Adrenal gland (tissue), 12 donors: ENCODE measurements around the gene KIAA1328. TPM values are rescaled to one million over a fixed set of nuclear protein-coding genes. Genes with fewer than 3 reads are reported as not detected.

ENCODE experiments used
- DNase-seq, 7 donors: peaks; one replicate each; pipeline ENCODE4 v3.0.0-alpha.2; 2019 to 2020
- H3K27ac ChIP-seq, 5 donors: fragments of 200-600 bp; sonication (generic) in 4 of 5; 1 replicate in 3 of 5; 2 replicates in 2 of 5; pipeline versions ENCODE4 v1.5.1 to v1.8.0; 2016 to 2020; ENCODE audit warnings: mild to moderate bottlenecking in 1 of 5
- H3K27me3 ChIP-seq: fragments of 200-600 bp; 2 replicates; pipeline ENCODE4 v1.8.0; 2021
- H3K36me3 ChIP-seq, 2 donors: fragments of 200-600 bp; replicated peaks in 1 of 2; 1 replicate in 1 of 2; 2 replicates in 1 of 2; pipeline versions ENCODE4 v1.5.1 to v1.8.0; 2018 to 2022
- H3K4me1 ChIP-seq, 2 donors: fragments of 200-600 bp; replicated peaks in 1 of 2; 1 replicate in 1 of 2; 2 replicates in 1 of 2; pipeline versions ENCODE4 v1.5.1 to v1.8.0; 2018 to 2021
- H3K4me3 ChIP-seq, 4 donors: fragments of 200-600 bp; sonication (generic) in 3 of 4; one replicate each; pipeline ENCODE4 v1.5.1; 2016 to 2018
- H3K9me3 ChIP-seq, 3 donors: fragments of 200-600 bp; sonication (generic) in 1 of 3; replicated peaks in 1 of 3; 1 replicate in 2 of 3; 2 replicates in 1 of 3; pipeline versions ENCODE4 v1.5.1 to v1.8.0; 2016 to 2021
- POLR2A ChIP-seq, 2 donors: fragments of 450-650 bp; IDR thresholded peaks; one replicate each; pipeline ENCODE4 v1.6.1; 2017; ENCODE audit warnings: antibody characterized with exemption in 2 of 2, mild to moderate bottlenecking in 2 of 2, moderate library complexity in 1 of 2
- WGBS, 4 donors: extraction: QIAGEN DNeasy Blood & Tissue Kit in 2 of 4; methylation state at CpG; one replicate each; pipeline versions ENCODE4 v1.1.5 to v1.1.7; 2013 to 2017; 5-methylcytosine and 5-hydroxymethylcytosine counted together
- intact Hi-C, 2 donors: fragments of 100-400 bp; cut with DNase I; formaldehyde crosslinking; loops; one replicate each; pipeline versions ENCODE4 v1.14.1 to v1.15.0; 2022 to 2023
- polyA plus RNA-seq, 3 donors: library from polyadenylated mRNA; stranded (reverse); fragments of 200-250 nt in 2 of 3; fragments of 350-450 nt in 1 of 3; fragmentation: Illumina TruSeq in 1 of 3; extraction: RNeasy Lipid Tissue Mini Kit (QIAGEN cat#74804) in 1 of 3; gene quantifications; one replicate each; pipeline ENCODE4 v1.2.3, GENCODE V29; 2013 to 2014
- total RNA-seq, 9 donors: library from RNA; depleted of rRNA in 4 of 9; stranded (reverse); fragments of >200 nt in 4 of 9; fragments of 120-200 nt in 1 of 9; fragmentation: NEBNext Ultra II Directional in 1 of 9; extraction: Animal tissue kit (Norgen Biotek cat#: 25700) in 1 of 9; gene quantifications; one replicate each; pipeline versions ENCODE4 v1.1.0 to v1.2.4, GENCODE V29; 2013 to 2023
- TF ChIP-seq, protein P1 (sequence below), 6 experiments: fragments of 450-650 bp in 4 of 6; fragments of 200-600 bp in 2 of 6; sonication (generic) in 1 of 6; IDR thresholded peaks; 1 replicate in 5 of 6; 2 replicates in 1 of 6; pipeline versions ENCODE4 v1.5.1 to v1.8.0; 2016 to 2021; ENCODE audit warnings: antibody characterized with exemption in 6 of 6, mild to moderate bottlenecking in 2 of 6, moderate library complexity in 1 of 6
- donor health status: healthy with polysubstance abuse.
- donor health status: Bipolar disorder and iron deficiency.
- donor health status: DM: yes; HTN: yes; CAD: no.
- donor health status: DM: no; HTN: no; CAD: no.
- donor health status: DM: no; HTN: no; CAD: no.
- donor health status: DM: yes; HTN: yes; CAD: no.

The KIAA1328 gene
- total and polyA plus RNA-seq, 12 donors = 2.5 to 20.5 (median 7.2) TPM

DNA sequence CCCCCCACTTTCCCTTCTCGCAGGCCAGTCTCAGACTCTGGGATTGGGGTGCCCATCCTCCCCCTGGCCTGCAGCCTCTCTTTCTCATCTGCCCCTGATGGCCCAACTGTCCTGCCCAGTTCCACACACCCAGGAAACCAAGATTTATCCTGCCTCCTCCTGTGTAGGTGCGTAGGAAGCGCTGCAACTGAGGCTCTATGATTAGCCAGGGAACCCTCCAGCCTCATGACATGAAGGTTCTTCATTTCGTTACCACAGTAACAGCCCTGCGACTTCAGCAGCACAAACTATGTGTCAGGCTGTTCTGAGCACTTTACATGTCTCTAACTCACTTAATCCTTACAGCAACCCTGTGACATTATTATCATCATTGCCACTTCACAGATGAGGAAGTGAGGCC lies 430.8 kb downstream of the KIAA1328 start:
- Histone ChIP-seq H3K27ac (no peak overlapping the region), H3K27me3 (no peaks in the 10 kb centered on the region), H3K9me3 (no peaks in the 10 kb centered on the region), H3K4me3 (no peak overlapping the region), H3K36me3 (no peaks in the 10 kb centered on the region), H3K4me1 (no peaks in the 10 kb centered on the region)
- TF ChIP-seq, protein P1, sequence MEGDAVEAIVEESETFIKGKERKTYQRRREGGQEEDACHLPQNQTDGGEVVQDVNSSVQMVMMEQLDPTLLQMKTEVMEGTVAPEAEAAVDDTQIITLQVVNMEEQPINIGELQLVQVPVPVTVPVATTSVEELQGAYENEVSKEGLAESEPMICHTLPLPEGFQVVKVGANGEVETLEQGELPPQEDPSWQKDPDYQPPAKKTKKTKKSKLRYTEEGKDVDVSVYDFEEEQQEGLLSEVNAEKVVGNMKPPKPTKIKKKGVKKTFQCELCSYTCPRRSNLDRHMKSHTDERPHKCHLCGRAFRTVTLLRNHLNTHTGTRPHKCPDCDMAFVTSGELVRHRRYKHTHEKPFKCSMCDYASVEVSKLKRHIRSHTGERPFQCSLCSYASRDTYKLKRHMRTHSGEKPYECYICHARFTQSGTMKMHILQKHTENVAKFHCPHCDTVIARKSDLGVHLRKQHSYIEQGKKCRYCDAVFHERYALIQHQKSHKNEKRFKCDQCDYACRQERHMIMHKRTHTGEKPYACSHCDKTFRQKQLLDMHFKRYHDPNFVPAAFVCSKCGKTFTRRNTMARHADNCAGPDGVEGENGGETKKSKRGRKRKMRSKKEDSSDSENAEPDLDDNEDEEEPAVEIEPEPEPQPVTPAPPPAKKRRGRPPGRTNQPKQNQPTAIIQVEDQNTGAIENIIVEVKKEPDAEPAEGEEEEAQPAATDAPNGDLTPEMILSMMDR (IDR thresholded peaks at IDR 0.05) = no peak
- no peak for TF ChIP-seq POLR2A (IDR thresholded peaks at IDR 0.05)
- intact Hi-C loops = no loop called here
- WGBS, 4 donors = 77 to 85% (median 80%) methylated on average over 5 of the region's 5 CpGs
- no peak for DNase-seq

DNA sequence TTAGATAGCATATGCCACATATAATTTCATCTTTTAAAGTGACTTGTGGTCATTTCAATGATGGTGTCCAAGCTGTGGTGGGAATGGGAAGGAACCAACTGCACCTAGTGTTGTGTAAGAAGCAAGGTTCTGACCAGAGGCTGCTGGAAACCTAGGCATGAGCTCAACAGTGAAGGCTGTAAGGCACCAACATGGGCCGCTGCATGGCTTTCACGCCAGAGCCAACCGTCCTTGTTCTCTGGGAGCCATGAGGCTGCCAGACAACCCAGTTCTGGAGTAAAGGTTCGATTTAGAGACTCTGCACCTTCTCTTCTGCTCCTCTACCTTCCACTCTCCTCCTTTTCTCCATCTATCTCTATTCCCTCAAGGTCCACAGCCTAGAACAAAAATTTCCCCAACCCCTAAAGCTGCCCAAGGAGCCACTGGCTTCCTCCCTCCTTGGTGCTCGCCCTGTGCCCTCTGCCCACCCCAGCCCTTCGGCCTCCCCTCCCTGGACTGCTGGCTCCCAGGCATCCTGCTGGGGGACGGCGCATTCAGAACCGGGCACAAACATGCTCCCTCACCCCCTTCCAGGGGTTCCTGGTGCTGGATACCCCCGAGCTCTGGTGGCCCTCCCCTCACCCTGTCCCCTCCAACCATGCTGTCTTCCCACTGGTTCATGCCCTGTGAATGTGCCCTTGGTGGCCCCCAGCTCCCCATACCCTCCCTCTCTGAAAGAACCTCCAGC lies 431.6 kb downstream of the KIAA1328 start:
- TF ChIP-seq, protein P1 (IDR thresholded peaks at IDR 0.05) = no peak
- TF ChIP-seq POLR2A (IDR thresholded peaks at IDR 0.05) = no peak
- Histone ChIP-seq H3K27me3 (no peaks in the 10 kb centered on the region), H3K4me1 (no peaks in the 10 kb centered on the region), H3K27ac (no peak overlapping the region), H3K36me3 (no peaks in the 10 kb centered on the region), H3K9me3 (no peaks in the 10 kb centered on the region), H3K4me3 (no peak overlapping the region)
- WGBS, 4 donors = 73 to 84% (median 78%) methylated on average over 8 to 10 of the region's 10 CpGs
- intact Hi-C loops = no loop called here
- DNase-seq = no peak

DNA sequence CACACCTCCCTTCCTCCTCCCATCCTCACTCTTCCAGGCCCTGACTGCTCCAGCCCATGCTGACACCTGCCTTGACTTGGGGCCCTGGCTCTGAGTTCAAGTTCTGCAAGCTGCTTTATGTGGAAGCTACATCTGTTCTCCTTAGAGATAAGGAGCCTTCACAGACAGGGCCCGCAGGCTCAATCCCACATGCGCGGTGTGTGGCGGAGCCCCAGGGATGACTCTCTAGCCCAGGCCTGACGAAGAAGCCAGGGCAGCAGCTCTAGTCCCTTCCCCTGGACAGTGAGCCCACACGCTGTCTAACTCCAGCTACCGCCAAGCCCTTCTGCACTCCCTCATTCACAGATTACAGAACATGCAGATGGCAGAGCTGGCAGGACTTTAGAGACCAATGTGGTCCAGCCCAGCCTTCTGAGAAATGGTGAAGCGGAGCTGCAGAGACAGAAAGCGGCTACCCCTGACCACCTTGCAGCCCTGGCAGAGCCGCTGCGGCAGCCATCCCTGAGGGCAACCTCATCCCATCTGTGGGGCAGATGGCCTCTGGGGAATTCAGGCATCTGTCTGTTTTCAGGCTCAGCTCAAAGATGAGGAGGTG lies 432.4 kb downstream of the KIAA1328 start:
- Histone ChIP-seq H3K36me3 (no peaks in the 10 kb centered on the region), H3K27ac (no peak overlapping the region), H3K27me3 (no peaks in the 10 kb centered on the region), H3K9me3 (no peaks in the 10 kb centered on the region), H3K4me3 (no peak overlapping the region), H3K4me1 (no peaks in the 10 kb centered on the region)
- TF ChIP-seq POLR2A (IDR thresholded peaks at IDR 0.05) = no peak
- TF ChIP-seq, protein P1 (IDR thresholded peaks at IDR 0.05) = no peak
- WGBS, 4 donors = 87 to 95% (median 91%) methylated on average over 7 to 11 of the region's 11 CpGs
- DNase-seq = no peak
- intact Hi-C loops = no loop called here

DNA sequence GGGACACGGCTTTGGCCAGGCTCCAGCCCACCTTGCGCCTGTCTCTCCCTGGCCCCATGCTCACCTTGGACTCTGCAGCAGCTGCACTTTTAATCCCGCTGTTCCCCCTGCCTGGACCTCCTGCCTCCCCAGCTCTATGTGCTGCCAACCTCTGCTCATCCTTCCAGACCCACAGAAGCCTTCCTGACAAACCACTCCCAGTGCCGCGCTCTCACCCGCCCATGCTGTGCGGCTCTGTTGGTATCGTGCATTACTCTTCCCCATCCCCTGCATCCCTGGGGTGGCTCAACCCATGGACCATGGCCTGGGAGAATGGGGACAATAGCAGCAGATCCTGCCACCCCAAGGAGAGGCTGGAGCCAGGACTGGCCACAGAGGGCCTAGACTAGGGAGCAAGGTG lies 433.1 kb downstream of the KIAA1328 start:
- H3K4me1 ChIP-seq = no peaks in the 10 kb centered on the region
- intact Hi-C loops = no loop called here
- H3K4me3 ChIP-seq = no peak overlapping the region
- H3K9me3 ChIP-seq = no peaks in the 10 kb centered on the region
- H3K27me3 ChIP-seq = no peaks in the 10 kb centered on the region
- no peaks in the 10 kb centered on the region for H3K36me3 ChIP-seq
- WGBS, 4 donors = 79 to 89% (median 86%) methylated on average over 8 of the region's 8 CpGs
- H3K27ac ChIP-seq = no peak overlapping the region
- TF ChIP-seq, protein P1 (IDR thresholded peaks at IDR 0.05) = no peak
- TF ChIP-seq POLR2A (IDR thresholded peaks at IDR 0.05) = no peak
- no peak for DNase-seq
